OCI-LY3 (cell line): ENCODE results near the gene C4orf51.

ENCODE experiments used
- H2AFZ ChIP-seq: fragments of 200-600, 300-600 bp; shearing (Covaris generic); 2 replicates; pipeline ENCODE4 v1.6.0; 2014; ENCODE audit warnings: antibody characterized with exemption, low read depth, low read length
- H3K27ac ChIP-seq: fragments of 200-600, 300-600 bp; sonication (generic); 2 replicates; pipeline ENCODE4 v1.5.1; 2014; ENCODE audit warnings: mild to moderate bottlenecking, low read length, moderate library complexity, mixed read lengths
- H3K27me3 ChIP-seq: fragments of 200-600, 300-600 bp; sonication (generic); 2 replicates; pipeline ENCODE4 v1.6.1; 2014; ENCODE audit warnings: low read depth, low read length, mixed read lengths
- H3K36me3 ChIP-seq: fragments of 200-600, 300-600 bp; sonication (generic); replicated peaks from 2 replicates; pipeline ENCODE3; 2014; ENCODE audit warnings: low read depth, low read length, mixed read lengths
- H3K4me1 ChIP-seq: fragments of 300-600, 200-600 bp; sonication (generic); 2 replicates; pipeline ENCODE4 v1.6.1; 2014; ENCODE audit warnings: low read length, mixed read lengths
- H3K4me2 ChIP-seq: fragments of 200-600, 300-600 bp; sonication (generic); 2 replicates; pipeline ENCODE4 v1.6.1; 2014; ENCODE audit warnings: low read length, mixed read lengths
- H3K4me3 ChIP-seq: fragments of 300-600, 200-600 bp; sonication (generic); 2 replicates; pipeline ENCODE4 v1.5.1; 2014; ENCODE audit warnings: antibody characterized with exemption, mild to moderate bottlenecking, low read length, moderate library complexity
- H3K79me2 ChIP-seq: fragments of 300-600, 200-600 bp; shearing (Covaris generic); 2 replicates; pipeline ENCODE4 v1.6.1; 2014; ENCODE audit warnings: mild to moderate bottlenecking, low read length, mixed read lengths
- H3K9ac ChIP-seq: fragments of 300-600, 200-600 bp; shearing (Covaris generic); 2 replicates; pipeline ENCODE4 v1.6.0; 2014; ENCODE audit warnings: mild to moderate bottlenecking, low read length, moderate library complexity
- H3K9me3 ChIP-seq: fragments of 200-600, 300-600 bp; shearing (Covaris generic); 2 replicates; pipeline ENCODE4 v1.6.1; 2014; ENCODE audit warnings: low read length, mixed read lengths; ENCODE audit not compliant: insufficient read depth
- H4K20me1 ChIP-seq: fragments of 200-600, 300-600 bp; sonication (generic); 2 replicates; pipeline ENCODE4 v1.6.1; 2016; ENCODE audit warnings: low read length, mixed read lengths; ENCODE audit not compliant: insufficient read depth
- EZH2phosphoT487 ChIP-seq: fragments of 200-600 bp; shearing (Covaris generic); IDR thresholded peaks from 2 replicates; pipeline ENCODE4 v1.6.1; 2018; ENCODE audit warnings: antibody characterized with exemption, mixed run types, low read depth
- TF ChIP-seq, protein P1 (sequence below): fragments of 200-600, 300-600 bp; sonication (generic); IDR thresholded peaks from 2 replicates; pipeline ENCODE4 v1.5.1; 2014; ENCODE audit warnings: antibody characterized with exemption, low read length, low read depth

Gene C4orf51

DNA sequence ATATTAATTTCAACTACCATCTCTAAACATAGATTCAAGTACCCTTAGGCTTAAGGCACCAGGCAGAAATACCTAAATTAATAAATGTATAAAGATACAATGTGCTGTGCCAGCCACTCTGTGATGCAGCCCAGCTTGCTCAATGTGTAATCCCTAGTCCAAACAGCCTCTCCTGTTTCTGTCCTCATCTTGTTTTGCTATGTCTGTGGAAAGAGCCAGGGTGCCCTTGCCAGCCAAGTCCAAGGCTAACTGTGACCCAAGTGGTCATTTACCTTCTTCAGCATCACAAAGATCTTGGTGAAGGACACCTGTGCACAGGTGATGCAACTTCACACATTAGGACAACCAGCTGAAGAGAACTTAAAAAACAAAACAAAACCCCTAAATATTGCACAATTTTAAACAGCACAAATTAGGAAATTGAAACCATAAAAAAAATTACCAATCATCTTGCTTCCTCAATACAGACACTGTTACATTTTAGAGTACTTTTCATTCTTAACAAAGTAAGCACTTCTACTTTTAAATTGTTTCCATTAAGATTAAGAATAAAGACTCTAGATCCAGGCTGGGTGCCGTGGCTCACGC lies 89.6 kb downstream of the C4orf51 start:
- Histone ChIP-seq H3K36me3 (peaks cover 71% of the 10 kb centered on the region), H4K20me1 (no peaks in the 10 kb centered on the region; the same call in 1 of the 2 replicates), H3K27ac (no peak overlapping the region), H3K27me3 (no peaks in the 10 kb centered on the region), H3K4me1 (peaks cover 11% of the 10 kb centered on the region), H3K9ac (no peak overlapping the region), H3K79me2 (no peaks in the 10 kb centered on the region), H3K4me3 (no peak overlapping the region), H3K9me3 (no peaks in the 10 kb centered on the region), H3K4me2 (no peak overlapping the region), H2AFZ (no peak overlapping the region)
- TF ChIP-seq, protein P1, sequence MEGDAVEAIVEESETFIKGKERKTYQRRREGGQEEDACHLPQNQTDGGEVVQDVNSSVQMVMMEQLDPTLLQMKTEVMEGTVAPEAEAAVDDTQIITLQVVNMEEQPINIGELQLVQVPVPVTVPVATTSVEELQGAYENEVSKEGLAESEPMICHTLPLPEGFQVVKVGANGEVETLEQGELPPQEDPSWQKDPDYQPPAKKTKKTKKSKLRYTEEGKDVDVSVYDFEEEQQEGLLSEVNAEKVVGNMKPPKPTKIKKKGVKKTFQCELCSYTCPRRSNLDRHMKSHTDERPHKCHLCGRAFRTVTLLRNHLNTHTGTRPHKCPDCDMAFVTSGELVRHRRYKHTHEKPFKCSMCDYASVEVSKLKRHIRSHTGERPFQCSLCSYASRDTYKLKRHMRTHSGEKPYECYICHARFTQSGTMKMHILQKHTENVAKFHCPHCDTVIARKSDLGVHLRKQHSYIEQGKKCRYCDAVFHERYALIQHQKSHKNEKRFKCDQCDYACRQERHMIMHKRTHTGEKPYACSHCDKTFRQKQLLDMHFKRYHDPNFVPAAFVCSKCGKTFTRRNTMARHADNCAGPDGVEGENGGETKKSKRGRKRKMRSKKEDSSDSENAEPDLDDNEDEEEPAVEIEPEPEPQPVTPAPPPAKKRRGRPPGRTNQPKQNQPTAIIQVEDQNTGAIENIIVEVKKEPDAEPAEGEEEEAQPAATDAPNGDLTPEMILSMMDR: no peak
- no peak for TF ChIP-seq EZH2phosphoT487

DNA sequence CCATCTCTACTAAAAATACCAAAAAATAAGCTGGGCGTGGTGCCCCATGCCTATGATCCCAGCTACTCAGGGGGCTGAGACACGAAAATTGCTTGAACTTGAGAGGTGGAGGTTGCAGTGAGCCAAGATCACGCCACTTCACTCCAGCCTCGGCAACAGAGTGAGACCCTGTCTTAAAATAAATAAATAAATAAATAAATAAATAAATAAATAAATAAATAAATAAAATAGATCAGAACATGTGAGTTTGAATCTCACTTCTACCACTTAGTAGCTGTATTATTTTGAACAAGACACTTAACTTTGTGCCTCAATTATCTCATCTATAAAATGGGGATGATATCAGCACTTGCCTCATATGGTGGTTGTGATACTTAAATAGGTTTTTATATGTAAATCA lies 90.2 kb downstream of the C4orf51 start:
- Histone ChIP-seq H4K20me1 (no peaks in the 10 kb centered on the region; the same call in 1 of the 2 replicates), H3K4me3 (no peak overlapping the region), H3K79me2 (no peaks in the 10 kb centered on the region), H3K4me2 (no peak overlapping the region), H3K4me1 (peaks cover 11% of the 10 kb centered on the region), H3K27ac (no peak overlapping the region), H3K9me3 (no peaks in the 10 kb centered on the region), H3K36me3 (peaks cover 68% of the 10 kb centered on the region), H2AFZ (no peak overlapping the region), H3K9ac (no peak overlapping the region), H3K27me3 (no peaks in the 10 kb centered on the region)
- TF ChIP-seq EZH2phosphoT487: no peak
- TF ChIP-seq, protein P1: no peak

DNA sequence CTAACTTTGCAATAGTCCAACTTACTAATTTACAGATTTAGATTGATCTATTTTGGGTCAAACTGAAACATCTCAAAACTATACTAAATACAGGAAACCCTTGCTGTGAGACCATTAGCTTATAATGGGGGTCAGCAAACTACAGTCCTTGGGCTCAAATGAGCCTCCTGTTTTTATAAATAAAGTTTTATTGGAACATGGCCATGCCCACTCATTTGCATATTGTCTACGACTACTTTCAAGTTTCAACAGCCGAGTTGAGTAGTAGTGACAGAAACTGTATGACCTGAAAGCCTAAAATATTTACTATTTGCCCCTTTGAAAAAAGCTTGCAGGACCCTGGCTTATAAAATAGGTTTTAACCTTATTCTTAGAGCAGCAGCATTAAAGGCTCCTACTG lies 92.4 kb downstream of the C4orf51 start:
- TF ChIP-seq, protein P1: no peak
- no peak for TF ChIP-seq EZH2phosphoT487
- Histone ChIP-seq H3K27me3 (no peaks in the 10 kb centered on the region), H2AFZ (no peak overlapping the region), H3K27ac (no peak overlapping the region), H4K20me1 (no peaks in the 10 kb centered on the region; the same call in 1 of the 2 replicates), H3K9ac (no peak overlapping the region), H3K9me3 (no peaks in the 10 kb centered on the region), H3K4me1 (peaks cover 11% of the 10 kb centered on the region), H3K79me2 (no peaks in the 10 kb centered on the region), H3K4me2 (no peak overlapping the region), H3K36me3 (peaks cover 59% of the 10 kb centered on the region), H3K4me3 (no peak overlapping the region)

DNA sequence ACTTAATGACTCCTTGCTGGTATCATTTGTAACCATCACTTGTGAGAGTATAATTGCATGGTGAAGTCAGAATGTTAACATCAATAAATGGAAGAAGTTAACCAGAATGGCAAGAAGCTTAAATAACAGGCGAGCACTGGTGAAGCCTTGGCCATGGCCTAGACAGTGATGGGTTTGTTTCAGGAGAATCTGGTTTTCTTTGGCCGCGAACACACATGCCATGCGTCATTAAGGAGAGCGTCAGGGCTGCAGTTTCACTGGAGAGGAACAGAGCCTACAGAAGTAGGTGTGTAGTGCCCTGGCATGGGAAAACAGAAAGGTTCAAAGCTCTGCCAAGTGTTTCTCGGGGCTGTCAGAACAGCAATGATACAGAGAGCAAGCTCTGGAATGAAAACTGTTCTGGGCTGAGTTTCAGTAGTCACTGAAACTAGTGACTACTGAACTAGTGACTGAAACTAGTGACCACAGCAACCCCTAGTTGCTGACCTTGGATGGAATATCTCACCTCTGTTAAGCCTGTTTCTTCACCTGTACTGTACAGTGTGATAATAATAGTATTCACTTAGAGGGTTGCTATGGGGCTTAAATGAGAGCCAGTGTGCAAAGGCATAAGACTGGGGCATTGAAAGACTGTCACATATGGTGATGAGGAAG lies 93.8 kb downstream of the C4orf51 start:
- Histone ChIP-seq H3K4me2 (no peak overlapping the region), H3K4me1 (peaks cover 11% of the 10 kb centered on the region), H3K79me2 (no peaks in the 10 kb centered on the region), H3K36me3 (peaks cover 51% of the 10 kb centered on the region), H2AFZ (no peak overlapping the region), H3K27me3 (no peaks in the 10 kb centered on the region), H3K9me3 (no peaks in the 10 kb centered on the region), H3K9ac (no peak overlapping the region), H3K4me3 (no peak overlapping the region), H3K27ac (no peak overlapping the region), H4K20me1 (no peaks in the 10 kb centered on the region; the same call in 1 of the 2 replicates)
- TF ChIP-seq, protein P1: no peak
- no peak for TF ChIP-seq EZH2phosphoT487
